Ovary (tissue), 3 donors: ENCODE measurements around the gene C1QTNF9.

Experiments used
- CTCF ChIP-seq, 3 donors: fragments of 450-650 bp in 2 of 3; fragments of 200-600 bp in 1 of 3; IDR thresholded peaks; one replicate each; pipeline versions ENCODE4 v1.5.1 to v1.8.0; 2016 to 2022; ENCODE audit warnings: antibody characterized with exemption in 3 of 3, mild to moderate bottlenecking in 1 of 3
- EP300 ChIP-seq: sonication (generic); formaldehyde crosslinking; IDR thresholded peaks from one replicate; pipeline ENCODE4 v1.6.1; 2017; ENCODE audit warnings: antibody characterized with exemption
- POLR2A ChIP-seq: fragments of 450-650 bp; IDR thresholded peaks from one replicate; pipeline ENCODE4 v1.6.1; 2017; ENCODE audit warnings: antibody characterized with exemption, mild to moderate bottlenecking, moderate library complexity
- donor health status: DM: no; HTN: no; CAD: no.

GRCh38 chr13:24276306-24276705, 33.1 kb upstream of the C1QTNF9 start:
- TF ChIP-seq CTCF (IDR thresholded peaks at IDR 0.05) (no peak), POLR2A (no peak), EP300 (no peak)
